DLD1 (cell line): Measurements from ENCODE around the gene ARHGEF37.
"Not testable (repeated sequence)": the region's sequence is repeated elsewhere in the genome, so short reads cannot be mapped to it uniquely, and the experiment has no call there.

Experiments
- in situ Hi-C: cut with HindIII; loops from 2 replicates; pipeline ENCODE4 v1.10.0; 2017; ENCODE audit warnings: low sequenced_read_pairs

ARHGEF37 gene

DNA sequence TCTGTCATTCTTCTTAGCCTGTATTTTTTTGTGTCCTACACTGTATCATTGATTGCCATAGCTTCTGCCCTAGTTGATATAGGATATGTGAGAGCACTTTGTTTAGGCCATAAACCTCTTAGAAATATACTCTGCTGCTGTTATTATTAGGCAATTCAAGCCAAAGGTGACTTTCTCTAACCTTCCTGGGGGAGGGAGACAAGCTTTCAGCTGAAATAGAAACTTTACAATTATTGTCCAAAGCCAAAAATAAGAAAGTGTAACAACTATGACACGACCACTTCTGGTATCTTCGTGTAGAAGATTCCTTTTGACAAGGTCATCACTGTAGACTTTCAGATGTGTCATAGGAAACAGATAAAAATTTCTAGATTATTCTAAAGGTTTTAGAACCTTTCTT is 17.8 kb upstream of the ARHGEF37 start:
- in situ Hi-C loops = no loop called here

GRCh38 chr5:149564542-149565140 is 16.7 kb upstream of the ARHGEF37 start:
- in situ Hi-C loops = not testable (repeated sequence)

DNA sequence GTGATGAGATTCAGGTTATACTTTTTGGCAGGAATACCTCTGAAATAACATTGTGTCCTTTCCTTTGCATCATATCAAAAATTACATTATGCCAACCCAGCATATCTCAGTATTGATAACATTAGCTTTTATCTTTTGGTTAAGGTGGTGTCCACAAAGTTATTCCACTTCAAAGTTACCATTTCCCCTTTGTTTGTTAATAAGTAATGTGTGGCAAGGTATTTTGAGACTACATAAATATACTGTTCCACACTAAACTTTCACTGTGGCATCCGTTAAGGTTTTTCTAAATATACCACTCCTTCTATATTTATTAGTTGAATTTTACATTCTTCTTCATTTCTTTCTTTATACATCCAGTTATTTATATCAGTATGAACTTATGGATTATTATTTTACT is 14.1 kb upstream of the ARHGEF37 start:
- in situ Hi-C loops = no loop called here

DNA sequence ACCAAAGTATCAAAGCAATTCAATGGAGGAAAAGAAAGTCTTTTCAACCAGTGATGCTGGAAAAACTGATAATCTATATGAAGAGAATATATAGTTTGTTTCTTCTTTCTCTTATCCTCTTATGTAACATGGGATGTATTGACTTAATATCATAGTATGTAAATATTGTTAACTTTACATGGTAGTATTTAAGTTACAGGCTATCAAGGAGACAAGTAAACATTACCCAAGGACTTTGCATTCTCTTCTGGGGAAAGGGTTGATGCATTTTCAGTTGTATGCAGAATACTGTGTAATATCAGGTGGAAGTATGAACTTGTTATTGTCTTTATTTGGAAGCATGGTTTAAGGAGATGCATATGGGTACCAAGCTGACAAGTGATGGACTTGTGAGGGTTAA is 9.1 kb upstream of the ARHGEF37 start:
- in situ Hi-C loops = no loop called here

DNA sequence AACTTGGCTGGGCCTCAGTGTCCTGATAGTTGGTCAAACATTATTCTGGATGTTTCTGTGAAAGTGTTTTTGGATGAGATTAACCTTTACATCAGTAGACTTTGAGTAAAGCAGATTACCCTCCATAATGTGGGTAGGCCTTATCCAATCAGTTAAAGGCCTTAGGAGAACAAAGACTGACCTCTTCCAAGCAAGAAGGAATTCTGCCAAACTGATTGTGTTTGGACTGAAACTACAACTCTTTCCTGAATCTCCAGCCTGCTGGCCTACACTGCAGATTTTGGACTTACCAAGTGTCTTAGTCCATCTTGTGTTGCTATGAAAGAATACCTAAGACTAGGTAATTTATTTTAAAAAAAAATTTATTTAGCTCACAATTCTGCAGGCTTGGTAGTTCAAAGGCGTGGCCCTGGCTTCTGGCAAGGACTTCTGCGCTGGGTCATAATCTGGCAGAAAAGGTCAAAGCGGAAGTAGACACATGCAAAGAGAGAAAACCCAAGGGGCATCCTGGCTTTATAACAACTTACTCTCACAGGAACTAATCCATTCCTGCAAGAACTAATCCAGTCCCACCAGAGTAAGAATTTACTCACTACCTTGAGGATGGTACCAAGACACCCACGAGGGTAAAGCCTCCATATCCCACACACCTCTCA is 8.6 kb upstream of the ARHGEF37 start:
- in situ Hi-C loops = no loop called here

DNA sequence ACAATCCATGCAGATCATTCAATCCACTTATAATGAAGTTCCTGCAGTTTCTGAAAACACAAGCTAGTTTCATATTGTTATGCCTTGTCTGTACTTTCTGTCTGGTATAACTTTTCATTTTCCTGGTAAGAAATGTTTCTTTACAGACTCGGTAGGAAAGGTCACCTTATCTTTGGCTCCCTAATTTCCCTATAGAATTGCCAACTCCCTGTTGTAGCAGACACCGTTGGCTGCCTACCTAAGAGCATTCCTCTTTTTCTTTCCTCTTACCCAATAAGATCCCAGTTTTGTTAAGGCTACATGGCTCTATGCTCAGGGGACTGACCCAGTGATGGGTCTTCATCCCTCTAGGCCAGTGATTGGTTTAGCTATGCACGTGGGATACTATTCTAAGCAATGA is 6.2 kb upstream of the ARHGEF37 start:
- in situ Hi-C loops = no loop called here

- in situ Hi-C loops = no loop called here
Observed at GRCh38 chr5:149576021-149576420, 5.3 kb upstream of the ARHGEF37 start.

- in situ Hi-C loops = no loop called here
Observed at GRCh38 chr5:149578896-149579295, 2.4 kb upstream of the ARHGEF37 start.

DNA sequence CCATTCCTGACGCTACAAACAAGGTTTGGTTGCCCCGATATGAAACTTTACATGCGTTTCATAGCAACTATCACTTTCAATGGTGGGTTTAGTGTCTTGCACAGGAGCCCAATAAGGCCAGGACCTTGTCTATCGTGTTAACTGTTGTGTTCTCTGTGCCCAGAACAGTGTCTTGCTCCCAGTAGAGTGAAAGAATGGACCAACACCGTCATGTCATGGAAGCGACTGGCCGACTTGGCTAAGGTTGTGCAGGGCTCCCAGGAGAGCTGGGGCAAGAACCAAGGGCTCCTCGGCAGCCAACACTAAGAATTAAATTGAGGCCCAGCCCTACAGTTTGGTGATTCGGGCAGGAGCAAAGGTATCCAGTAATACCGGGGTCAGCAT is 498 bp upstream of the ARHGEF37 start:
- in situ Hi-C loops = no loop called here

DNA sequence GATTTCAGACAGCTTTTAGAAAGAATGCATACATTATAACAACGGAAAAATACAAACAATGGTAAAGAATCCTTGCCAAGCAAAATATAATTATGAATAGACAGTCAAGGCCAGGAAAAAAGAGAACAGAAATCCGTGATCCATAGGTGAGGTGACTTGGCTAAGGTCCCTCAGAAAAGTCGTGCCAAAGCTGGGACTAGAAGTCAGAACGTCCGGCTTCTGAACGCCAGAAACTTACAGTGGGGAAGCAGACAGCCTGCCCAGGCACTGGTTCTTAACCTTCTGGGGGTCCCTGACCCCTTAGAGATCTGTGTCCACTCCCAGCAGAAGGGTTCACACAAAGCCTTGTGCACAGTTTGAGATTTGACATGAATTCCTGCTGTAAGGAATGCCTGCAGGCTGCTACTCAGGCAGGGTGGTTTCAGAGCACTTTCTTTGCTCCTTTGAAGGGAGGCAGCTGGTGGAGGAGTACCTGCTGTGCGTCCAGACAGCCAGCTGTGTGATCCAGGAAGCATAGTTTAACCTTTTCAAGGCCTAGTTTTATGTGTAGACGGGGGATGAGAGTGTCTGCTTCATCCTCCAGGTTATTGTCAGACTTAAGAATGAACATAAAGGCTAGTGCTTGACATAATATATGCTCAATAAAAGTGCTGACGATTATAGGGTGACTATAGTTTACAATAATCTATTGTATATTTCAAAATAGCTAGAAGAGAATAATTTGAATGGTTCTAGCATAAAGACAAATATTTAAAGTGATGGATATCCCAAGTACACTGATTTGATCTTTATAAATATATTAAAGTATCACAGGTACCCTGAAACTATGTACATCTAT is 852 bp downstream of the ARHGEF37 start:
- in situ Hi-C loops = no loop called here

GRCh38 chr5:149583394-149583793 is 2.1 kb downstream of the ARHGEF37 start:
- in situ Hi-C loops = no loop called here

DNA sequence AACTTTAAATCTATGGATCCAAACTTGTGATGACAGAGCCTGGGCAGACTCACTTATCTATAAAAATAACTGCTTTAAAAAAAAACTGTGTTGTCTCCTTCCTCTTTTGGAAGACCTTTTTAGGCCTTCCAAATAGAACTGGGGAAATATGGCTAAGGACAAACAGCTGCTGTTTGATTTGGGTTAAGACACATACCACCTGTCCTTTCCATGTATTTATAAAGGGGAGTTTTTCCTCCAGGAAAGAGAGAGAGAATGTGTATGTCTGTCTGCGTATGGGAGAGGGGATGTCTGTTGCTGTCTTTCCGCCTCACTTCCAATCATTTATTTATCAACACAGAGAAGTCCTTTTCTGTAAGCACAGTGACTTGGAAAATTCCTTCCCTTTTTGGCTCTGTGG is 2.8 kb downstream of the ARHGEF37 start:
- in situ Hi-C loops = no loop called here

- in situ Hi-C loops = no loop called here
Observed at GRCh38 chr5:149585910-149586309, 4.6 kb downstream of the ARHGEF37 start.

GRCh38 chr5:149586708-149587318 is 5.5 kb downstream of the ARHGEF37 start:
- in situ Hi-C loops = no loop called here

DNA sequence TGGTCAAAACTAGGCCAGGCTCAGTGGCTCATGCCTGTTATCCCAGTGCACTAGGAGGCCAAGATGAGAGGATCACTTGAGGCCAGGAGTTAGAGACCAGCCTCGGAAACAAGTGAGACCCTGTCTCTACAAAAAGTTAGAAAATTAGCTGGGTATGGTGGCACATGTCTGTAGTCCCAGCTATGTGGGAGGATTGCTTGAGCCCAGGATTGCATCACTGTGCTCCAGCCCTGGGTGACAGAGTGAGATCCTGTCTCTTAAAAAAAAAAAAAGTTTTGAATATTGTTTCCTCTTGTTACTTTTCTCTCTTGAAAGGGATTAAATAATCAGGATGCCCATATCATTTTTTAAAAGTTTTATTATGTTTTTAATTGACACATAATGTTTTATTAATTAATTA is 7.6 kb downstream of the ARHGEF37 start:
- in situ Hi-C loops = no loop called here

- in situ Hi-C loops = no loop called here
Observed at GRCh38 chr5:149593370-149593769, 12.1 kb downstream of the ARHGEF37 start.

- in situ Hi-C loops = no loop called here
Observed at GRCh38 chr5:149594206-149594895, 13.1 kb downstream of the ARHGEF37 start.

GRCh38 chr5:149595105-149595504 is 13.8 kb downstream of the ARHGEF37 start:
- in situ Hi-C loops = not testable (repeated sequence)

DNA sequence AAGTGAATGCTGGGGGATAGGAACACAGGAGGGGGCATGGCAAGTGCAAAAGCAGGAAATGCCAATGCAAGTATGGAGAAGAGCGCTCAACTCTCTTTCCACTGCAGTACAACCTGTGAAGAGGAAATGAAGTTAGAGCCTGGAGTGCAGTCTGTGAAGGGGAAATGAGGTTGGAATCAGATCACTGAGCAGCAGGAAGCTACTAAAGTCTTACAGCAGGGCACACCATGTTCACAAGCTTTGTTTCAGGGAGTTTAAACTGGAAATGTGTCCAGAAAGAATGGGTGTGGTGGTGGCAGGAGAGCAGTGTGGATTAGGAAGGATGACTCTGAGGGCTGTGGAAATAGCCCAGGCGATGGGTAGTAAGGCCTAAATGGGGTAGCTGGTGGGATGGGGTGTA is 15.4 kb downstream of the ARHGEF37 start:
- in situ Hi-C loops = no loop called here

DNA sequence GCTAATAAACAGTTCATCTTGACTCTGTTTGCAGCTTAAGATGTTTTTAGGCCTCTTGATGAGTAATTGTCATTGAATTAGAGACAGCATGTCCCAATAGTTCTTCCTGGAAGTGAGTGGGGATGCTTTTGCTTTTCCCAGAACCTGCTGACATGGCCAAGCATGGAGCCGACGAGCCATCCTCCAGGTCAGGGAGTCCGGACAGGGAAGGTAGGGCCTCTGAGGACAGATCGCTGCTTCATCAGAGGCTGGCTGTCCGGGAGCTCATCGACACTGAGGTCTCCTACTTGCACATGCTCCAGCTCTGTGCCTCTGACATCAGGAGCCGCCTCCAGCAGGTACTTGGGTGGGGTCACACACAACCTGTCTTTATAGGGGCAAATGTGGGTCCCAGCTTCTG is 16.3 kb downstream of the ARHGEF37 start:
- in situ Hi-C loops = no loop called here

GRCh38 chr5:149598234-149598633 is 16.9 kb downstream of the ARHGEF37 start:
- in situ Hi-C loops = not testable (repeated sequence)
